ENCODE data around the gene WAC. TPM values are rescaled to one million over a fixed set of nuclear protein-coding genes. Genes with fewer than 3 reads are reported as not detected.

Gene WAC
- total RNA-seq, 1 donor from 2014 or later, result 123 TPM

DNA sequence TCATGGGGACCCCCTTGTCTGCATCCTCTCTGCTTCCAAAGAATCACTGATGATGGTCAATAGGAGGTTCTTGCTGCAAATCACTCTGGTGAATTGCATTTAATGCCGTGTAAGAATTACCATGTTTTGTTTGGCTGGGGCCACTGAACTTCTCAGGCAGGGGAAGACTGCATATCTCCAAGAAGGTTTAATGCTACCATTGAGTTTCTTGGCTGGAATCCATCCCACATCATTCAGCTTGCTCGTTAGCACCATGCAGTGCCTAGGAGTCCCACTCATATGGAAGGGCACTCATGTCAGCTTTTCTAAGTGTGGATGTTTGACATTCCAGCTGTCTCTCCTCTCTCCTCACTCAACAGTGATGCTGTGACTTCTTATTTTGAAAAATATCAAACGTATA is 94.2 kb downstream of the WAC start:
- Mint-ChIP-seq H3K4me3 (ENCODE audit: unreplicated experiment) (no peak overlapping the region), H3K4me1 (ENCODE audit: low read depth, unreplicated experiment) (peaks cover 9% of the 10 kb centered on the region), H3K27me3 (ENCODE audit: low read depth, unreplicated experiment) (no peaks in the 10 kb centered on the region), H3K27ac (ENCODE audit: unreplicated experiment) (no peak overlapping the region), H3K36me3 (ENCODE audit: low read depth, unreplicated experiment) (peaks cover 4% of the 10 kb centered on the region), H3K9me3 (ENCODE audit: unreplicated experiment) (no peaks in the 10 kb centered on the region)
- H3K79me2 ChIP-seq (ENCODE audit: insufficient read depth, low read length), result no peaks in the 10 kb centered on the region
- no peak overlapping the region for H2AFZ ChIP-seq (ENCODE audit: low read depth, low read length)
- no peaks in the 10 kb centered on the region for H4K20me1 ChIP-seq (ENCODE audit: insufficient read depth, low read length)
- no peaks in the 10 kb centered on the region for H3K9me3 ChIP-seq (ENCODE audit: insufficient read depth, low read depth, low read length)
- no peak for FAIRE-seq
- H3K36me3 ChIP-seq (ENCODE audit: insufficient read depth, low read length), result no peaks in the 10 kb centered on the region
- no peak overlapping the region for H3K4me3 ChIP-seq (ENCODE audit: insufficient read depth, low read depth, low read length)
- no peak overlapping the region for H3K4me2 ChIP-seq (ENCODE audit: low read length)
- H3K4me1 ChIP-seq (ENCODE audit: insufficient read depth, low read length), result peaks cover 15% of the 10 kb centered on the region
- no peak overlapping the region for H3K27ac ChIP-seq (ENCODE audit: low read depth, low read length)
- no peak overlapping the region for H3K9ac ChIP-seq (ENCODE audit: low read length)
- DNase-seq (ENCODE audit: low read depth), result peak; percentile 53
- no peak for TF ChIP-seq EZH2 (IDR thresholded peaks at IDR 0.05; ENCODE audit: insufficient read depth, low read length)
- TF ChIP-seq, protein P1, sequence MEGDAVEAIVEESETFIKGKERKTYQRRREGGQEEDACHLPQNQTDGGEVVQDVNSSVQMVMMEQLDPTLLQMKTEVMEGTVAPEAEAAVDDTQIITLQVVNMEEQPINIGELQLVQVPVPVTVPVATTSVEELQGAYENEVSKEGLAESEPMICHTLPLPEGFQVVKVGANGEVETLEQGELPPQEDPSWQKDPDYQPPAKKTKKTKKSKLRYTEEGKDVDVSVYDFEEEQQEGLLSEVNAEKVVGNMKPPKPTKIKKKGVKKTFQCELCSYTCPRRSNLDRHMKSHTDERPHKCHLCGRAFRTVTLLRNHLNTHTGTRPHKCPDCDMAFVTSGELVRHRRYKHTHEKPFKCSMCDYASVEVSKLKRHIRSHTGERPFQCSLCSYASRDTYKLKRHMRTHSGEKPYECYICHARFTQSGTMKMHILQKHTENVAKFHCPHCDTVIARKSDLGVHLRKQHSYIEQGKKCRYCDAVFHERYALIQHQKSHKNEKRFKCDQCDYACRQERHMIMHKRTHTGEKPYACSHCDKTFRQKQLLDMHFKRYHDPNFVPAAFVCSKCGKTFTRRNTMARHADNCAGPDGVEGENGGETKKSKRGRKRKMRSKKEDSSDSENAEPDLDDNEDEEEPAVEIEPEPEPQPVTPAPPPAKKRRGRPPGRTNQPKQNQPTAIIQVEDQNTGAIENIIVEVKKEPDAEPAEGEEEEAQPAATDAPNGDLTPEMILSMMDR (IDR thresholded peaks at IDR 0.05; ENCODE audit: insufficient read depth, low read depth, low read length), result no peak
- H3K27me3 ChIP-seq (ENCODE audit: insufficient read depth, low read length), result peaks cover 8% of the 10 kb centered on the region

DNA sequence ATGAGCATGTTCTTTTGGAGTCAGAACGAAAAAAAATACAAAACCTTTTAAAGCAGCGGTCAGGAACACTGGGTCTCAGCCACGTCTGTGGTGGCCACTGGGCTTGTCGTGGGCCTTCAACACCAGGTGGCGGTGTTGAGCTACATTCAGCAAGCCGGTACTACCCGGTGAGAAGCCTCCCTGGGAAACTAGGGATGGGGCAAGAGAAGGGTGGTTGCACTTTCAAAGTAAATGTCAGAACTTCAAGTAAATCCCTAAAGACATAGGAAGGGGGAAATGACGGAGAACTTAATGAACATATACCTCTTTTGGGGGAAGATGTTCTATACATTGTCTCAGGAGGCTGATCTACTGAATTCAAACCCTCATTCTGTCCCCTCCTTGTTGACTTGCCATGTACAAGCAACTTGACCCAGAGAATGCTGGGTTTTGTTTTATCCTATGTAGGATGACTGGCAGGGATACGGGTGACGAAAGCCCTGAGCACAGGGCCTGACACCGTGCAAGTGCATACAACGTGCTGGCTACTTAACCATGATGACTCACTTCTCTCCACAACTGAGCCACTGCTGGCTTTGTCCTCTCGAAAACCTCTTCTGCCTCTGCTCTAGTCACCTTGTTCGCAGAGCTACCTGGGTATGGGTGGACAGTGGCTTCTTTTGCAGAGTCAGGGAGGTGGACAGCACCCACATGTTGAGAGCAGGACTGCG is 95.4 kb downstream of the WAC start:
- H3K9ac ChIP-seq (ENCODE audit: low read length), result no peak overlapping the region
- peaks cover 18% of the 10 kb centered on the region for H3K4me1 ChIP-seq (ENCODE audit: insufficient read depth, low read length)
- TF ChIP-seq, protein P1 (IDR thresholded peaks at IDR 0.05; ENCODE audit: insufficient read depth, low read depth, low read length), result peak; percentile 93
- TF ChIP-seq EZH2 (IDR thresholded peaks at IDR 0.05; ENCODE audit: insufficient read depth, low read length), result no peak
- H2AFZ ChIP-seq (ENCODE audit: low read depth, low read length), result peak overlapping the region; percentile 5
- no peak overlapping the region for H3K4me3 Mint-ChIP-seq (ENCODE audit: unreplicated experiment)
- H3K9me3 Mint-ChIP-seq (ENCODE audit: unreplicated experiment), result no peaks in the 10 kb centered on the region
- H3K36me3 Mint-ChIP-seq (ENCODE audit: low read depth, unreplicated experiment), result peaks cover 4% of the 10 kb centered on the region
- peak overlapping the region; percentile 41 for H3K27ac Mint-ChIP-seq (ENCODE audit: unreplicated experiment)
- H3K27ac ChIP-seq (ENCODE audit: low read depth, low read length), result no peak overlapping the region
- no peaks in the 10 kb centered on the region for H3K79me2 ChIP-seq (ENCODE audit: insufficient read depth, low read length)
- no peaks in the 10 kb centered on the region for H4K20me1 ChIP-seq (ENCODE audit: insufficient read depth, low read length)
- DNase-seq (ENCODE audit: low read depth) (peak; percentile 76), FAIRE-seq (peak; percentile 39)
- H3K27me3 Mint-ChIP-seq (ENCODE audit: low read depth, unreplicated experiment), result no peaks in the 10 kb centered on the region
- H3K4me2 ChIP-seq (ENCODE audit: low read length), result peak overlapping the region; percentile 68
- no peaks in the 10 kb centered on the region for H3K9me3 ChIP-seq (ENCODE audit: insufficient read depth, low read depth, low read length)
- H3K27me3 ChIP-seq (ENCODE audit: insufficient read depth, low read length), result peaks cover 8% of the 10 kb centered on the region
- peaks cover 9% of the 10 kb centered on the region for H3K4me1 Mint-ChIP-seq (ENCODE audit: low read depth, unreplicated experiment)
- H3K4me3 ChIP-seq (ENCODE audit: insufficient read depth, low read depth, low read length), result peak overlapping the region; percentile 13
- H3K36me3 ChIP-seq (ENCODE audit: insufficient read depth, low read length), result no peaks in the 10 kb centered on the region

Measured in astrocyte (in vitro differentiated cells and primary cell).